Panc1 (cell line): Measurements from ENCODE around the gene SOBP. TPM values are rescaled to one million over a fixed set of nuclear protein-coding genes. Genes with fewer than 3 reads are reported as not detected.

Source experiments
- ATAC-seq: fragments of 200-7000 bp; cut with Tn5 transposase; 2 replicates; pipeline ENCODE4 v1.9.1; 2020; ENCODE audit warnings: mild to moderate bottlenecking, moderate library complexity
- BruUV-seq: library from RNA; stranded (reverse); fragments of 400-500 nt; replicated peaks from 2 replicates; lab custom pipeline; 2021; lab: Mats Ljungman, UMichigan
- CTCF ChIA-PET: fragments of 300-600 bp; sonication (Branson Sonifier 250); formaldehyde crosslinking; loops from one replicate; lab custom pipeline; 2022; ENCODE audit warnings: antibody characterized with exemption; lab: Charles Lee
- POLR2A ChIA-PET: fragments of 300-600 bp; sonication (Branson Sonifier 250); formaldehyde crosslinking; loops from one replicate; lab custom pipeline; 2022; ENCODE audit warnings: antibody characterized with exemption; lab: Charles Lee
- DNase-seq: peaks from one replicate; pipeline ENCODE4 v3.0.0-alpha.2; 2010; ENCODE audit warnings: low read depth, low spot score
- H3K27ac ChIP-seq: 2 replicates; pipeline ENCODE4 v1.5.1; 2011; ENCODE audit warnings: mild to moderate bottlenecking, low read length, inconsistent platforms
- H3K27me3 ChIP-seq: fragments of 200-500 bp; sonication (Bioruptor generic); 2 replicates; pipeline ENCODE4 v1.6.0; 2014; ENCODE audit warnings: low read length, inconsistent platforms; ENCODE audit not compliant: control insufficient read depth, insufficient read depth
- H3K36me3 ChIP-seq: fragments of 200-500 bp; sonication (Bioruptor generic); 2 replicates; pipeline ENCODE4 v1.5.1; 2014; ENCODE audit warnings: inconsistent platforms, mild to moderate bottlenecking, low read length, moderate library complexity; ENCODE audit not compliant: control insufficient read depth, insufficient read depth
- H3K4me1 ChIP-seq: 2 replicates; pipeline ENCODE4 v1.5.1; 2011; ENCODE audit warnings: inconsistent platforms, mild to moderate bottlenecking, low read length, moderate library complexity; ENCODE audit not compliant: control insufficient read depth, insufficient read depth
- H3K4me3 ChIP-seq, 2 experiments: 2 replicates each; pipeline ENCODE4 v1.5.1; 2011 to 2012; ENCODE audit warnings: low read depth in 2 of 2, low read length in 2 of 2, mild to moderate bottlenecking in 2 of 2, inconsistent platforms in 1 of 2, moderate library complexity in 1 of 2
- H3K9me3 ChIP-seq: fragments of 200-500 bp; sonication (Bioruptor generic); 2 replicates; pipeline ENCODE4 v1.5.1; 2014; ENCODE audit warnings: low read depth, mild to moderate bottlenecking, inconsistent platforms, low read length, moderate library complexity; ENCODE audit not compliant: control insufficient read depth, insufficient read depth
- POLR2AphosphoS5 ChIP-seq: IDR thresholded peaks from 2 replicates; pipeline ENCODE4 v1.6.1; 2012; ENCODE audit warnings: mild to moderate bottlenecking, low read depth, low read length, moderate library complexity
- SIN3A ChIP-seq: IDR thresholded peaks from 2 replicates; pipeline ENCODE4 v1.6.1; 2012; ENCODE audit warnings: low read depth, mild to moderate bottlenecking, low read length, moderate library complexity, borderline replicate concordance; ENCODE audit not compliant: insufficient read depth
- TCF7L2 ChIP-seq: IDR thresholded peaks from 2 replicates; pipeline ENCODE4 v1.6.1; 2011; ENCODE audit warnings: mild to moderate bottlenecking, low read depth, low read length, inconsistent platforms
- in situ Hi-C: cut with HindIII; loops from 2 replicates; pipeline ENCODE4 v1.10.0; 2016; ENCODE audit warnings: low sequenced_read_pairs, low pct_unique_long_range_greater_than_20kb
- intact Hi-C: fragments of 100-400 bp; cut with micrococcal nuclease; formaldehyde crosslinking; loops from one replicate; pipeline ENCODE4 v1.10.0; 2022; ENCODE audit not compliant: unreplicated experiment
- total RNA-seq: library from RNA; stranded (reverse); gene quantifications from one replicate; pipeline ENCODE4 v1.2.1, GENCODE V29; 2021; ENCODE audit not compliant: unreplicated experiment
- TF ChIP-seq, protein P1 (sequence below): fragments of 450-650 bp; IDR thresholded peaks from 2 replicates; pipeline ENCODE4 v1.5.1; 2017; ENCODE audit warnings: mild to moderate bottlenecking
- TF ChIP-seq, protein P2 (sequence below), 2 experiments: IDR thresholded peaks; 2 replicates each; pipeline ENCODE4 v1.6.1; 2011 to 2012; ENCODE audit warnings: low read depth in 2 of 2, control low read depth in 1 of 2, low read length in 1 of 2, mild to moderate bottlenecking in 1 of 2, moderate library complexity in 1 of 2; ENCODE audit not compliant: insufficient read depth in 1 of 2

The SOBP gene
- total RNA-seq, 1 experiment from 2014 or later = 9.0 TPM

DNA sequence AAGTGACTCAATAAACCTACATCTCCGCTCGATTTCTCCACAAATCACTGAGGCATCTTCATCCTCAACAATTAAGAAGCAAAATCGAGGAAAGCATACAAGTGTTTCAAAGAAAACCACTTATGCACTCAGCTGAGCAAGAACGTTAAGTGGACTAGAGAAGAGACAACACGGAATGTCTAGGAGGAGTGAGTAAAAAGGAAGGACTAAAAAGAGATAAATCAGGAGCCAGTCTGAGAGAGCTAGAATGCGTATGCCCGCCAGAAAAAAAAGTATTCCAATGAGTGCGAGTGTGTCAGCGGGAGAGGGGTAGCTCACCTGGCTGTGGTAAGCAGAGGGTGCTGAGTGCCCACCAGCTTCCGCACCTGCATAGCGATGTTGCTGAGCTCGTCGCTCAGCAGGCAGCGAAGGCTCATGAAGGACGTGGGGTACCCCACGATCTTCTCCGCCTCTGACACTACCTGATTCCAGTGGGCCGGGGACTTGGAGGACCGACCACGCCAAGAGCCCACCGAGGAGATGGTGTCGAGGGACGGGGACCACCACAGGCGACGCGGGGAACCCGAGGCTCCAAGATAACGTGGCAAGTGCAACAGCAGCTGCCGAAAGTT is 31.1 kb upstream of the SOBP start:
- Histone ChIP-seq H3K9me3 (no peaks in the 10 kb centered on the region), H3K4me1 (peaks cover 15% of the 10 kb centered on the region), H3K4me3 (peak overlapping the region; percentile 89 to 98), H3K27ac (peak overlapping the region; percentile 96), H3K27me3 (no peaks in the 10 kb centered on the region), H3K36me3 (no peaks in the 10 kb centered on the region)
- ATAC-seq (peak; percentile 34), DNase-seq (peak; percentile 4)
- no peak for TF ChIP-seq SIN3A
- TF ChIP-seq, protein P1, sequence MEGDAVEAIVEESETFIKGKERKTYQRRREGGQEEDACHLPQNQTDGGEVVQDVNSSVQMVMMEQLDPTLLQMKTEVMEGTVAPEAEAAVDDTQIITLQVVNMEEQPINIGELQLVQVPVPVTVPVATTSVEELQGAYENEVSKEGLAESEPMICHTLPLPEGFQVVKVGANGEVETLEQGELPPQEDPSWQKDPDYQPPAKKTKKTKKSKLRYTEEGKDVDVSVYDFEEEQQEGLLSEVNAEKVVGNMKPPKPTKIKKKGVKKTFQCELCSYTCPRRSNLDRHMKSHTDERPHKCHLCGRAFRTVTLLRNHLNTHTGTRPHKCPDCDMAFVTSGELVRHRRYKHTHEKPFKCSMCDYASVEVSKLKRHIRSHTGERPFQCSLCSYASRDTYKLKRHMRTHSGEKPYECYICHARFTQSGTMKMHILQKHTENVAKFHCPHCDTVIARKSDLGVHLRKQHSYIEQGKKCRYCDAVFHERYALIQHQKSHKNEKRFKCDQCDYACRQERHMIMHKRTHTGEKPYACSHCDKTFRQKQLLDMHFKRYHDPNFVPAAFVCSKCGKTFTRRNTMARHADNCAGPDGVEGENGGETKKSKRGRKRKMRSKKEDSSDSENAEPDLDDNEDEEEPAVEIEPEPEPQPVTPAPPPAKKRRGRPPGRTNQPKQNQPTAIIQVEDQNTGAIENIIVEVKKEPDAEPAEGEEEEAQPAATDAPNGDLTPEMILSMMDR = no peak
- TF ChIP-seq, protein P2, sequence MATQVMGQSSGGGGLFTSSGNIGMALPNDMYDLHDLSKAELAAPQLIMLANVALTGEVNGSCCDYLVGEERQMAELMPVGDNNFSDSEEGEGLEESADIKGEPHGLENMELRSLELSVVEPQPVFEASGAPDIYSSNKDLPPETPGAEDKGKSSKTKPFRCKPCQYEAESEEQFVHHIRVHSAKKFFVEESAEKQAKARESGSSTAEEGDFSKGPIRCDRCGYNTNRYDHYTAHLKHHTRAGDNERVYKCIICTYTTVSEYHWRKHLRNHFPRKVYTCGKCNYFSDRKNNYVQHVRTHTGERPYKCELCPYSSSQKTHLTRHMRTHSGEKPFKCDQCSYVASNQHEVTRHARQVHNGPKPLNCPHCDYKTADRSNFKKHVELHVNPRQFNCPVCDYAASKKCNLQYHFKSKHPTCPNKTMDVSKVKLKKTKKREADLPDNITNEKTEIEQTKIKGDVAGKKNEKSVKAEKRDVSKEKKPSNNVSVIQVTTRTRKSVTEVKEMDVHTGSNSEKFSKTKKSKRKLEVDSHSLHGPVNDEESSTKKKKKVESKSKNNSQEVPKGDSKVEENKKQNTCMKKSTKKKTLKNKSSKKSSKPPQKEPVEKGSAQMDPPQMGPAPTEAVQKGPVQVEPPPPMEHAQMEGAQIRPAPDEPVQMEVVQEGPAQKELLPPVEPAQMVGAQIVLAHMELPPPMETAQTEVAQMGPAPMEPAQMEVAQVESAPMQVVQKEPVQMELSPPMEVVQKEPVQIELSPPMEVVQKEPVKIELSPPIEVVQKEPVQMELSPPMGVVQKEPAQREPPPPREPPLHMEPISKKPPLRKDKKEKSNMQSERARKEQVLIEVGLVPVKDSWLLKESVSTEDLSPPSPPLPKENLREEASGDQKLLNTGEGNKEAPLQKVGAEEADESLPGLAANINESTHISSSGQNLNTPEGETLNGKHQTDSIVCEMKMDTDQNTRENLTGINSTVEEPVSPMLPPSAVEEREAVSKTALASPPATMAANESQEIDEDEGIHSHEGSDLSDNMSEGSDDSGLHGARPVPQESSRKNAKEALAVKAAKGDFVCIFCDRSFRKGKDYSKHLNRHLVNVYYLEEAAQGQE (IDR thresholded peaks at IDR 0.05; ENCODE audit: insufficient read depth in 1 of 2, low read depth in 2 of 2, low read length in 1 of 2) = no peak
- TF ChIP-seq POLR2AphosphoS5 = no peak
- TF ChIP-seq TCF7L2 = no peak
- TSS peak; percentile 63 for BruUV-seq
- in situ Hi-C loops = no loop called here
- POLR2A ChIA-PET = interaction anchor here (0.6 to 1.2 kb wide), 5 partner anchors 18 to 1732 kb away, joined by 3 to 8 read pairs (median 3); no protein-coding TSS in a partner anchor
- CTCF ChIA-PET = interaction anchor here (0.7 to 2.8 kb wide), 3 partner anchors 30 to 705 kb away, joined by 3 to 12 read pairs (median 4); no protein-coding TSS in a partner anchor
- intact Hi-C loops = no loop called here

DNA sequence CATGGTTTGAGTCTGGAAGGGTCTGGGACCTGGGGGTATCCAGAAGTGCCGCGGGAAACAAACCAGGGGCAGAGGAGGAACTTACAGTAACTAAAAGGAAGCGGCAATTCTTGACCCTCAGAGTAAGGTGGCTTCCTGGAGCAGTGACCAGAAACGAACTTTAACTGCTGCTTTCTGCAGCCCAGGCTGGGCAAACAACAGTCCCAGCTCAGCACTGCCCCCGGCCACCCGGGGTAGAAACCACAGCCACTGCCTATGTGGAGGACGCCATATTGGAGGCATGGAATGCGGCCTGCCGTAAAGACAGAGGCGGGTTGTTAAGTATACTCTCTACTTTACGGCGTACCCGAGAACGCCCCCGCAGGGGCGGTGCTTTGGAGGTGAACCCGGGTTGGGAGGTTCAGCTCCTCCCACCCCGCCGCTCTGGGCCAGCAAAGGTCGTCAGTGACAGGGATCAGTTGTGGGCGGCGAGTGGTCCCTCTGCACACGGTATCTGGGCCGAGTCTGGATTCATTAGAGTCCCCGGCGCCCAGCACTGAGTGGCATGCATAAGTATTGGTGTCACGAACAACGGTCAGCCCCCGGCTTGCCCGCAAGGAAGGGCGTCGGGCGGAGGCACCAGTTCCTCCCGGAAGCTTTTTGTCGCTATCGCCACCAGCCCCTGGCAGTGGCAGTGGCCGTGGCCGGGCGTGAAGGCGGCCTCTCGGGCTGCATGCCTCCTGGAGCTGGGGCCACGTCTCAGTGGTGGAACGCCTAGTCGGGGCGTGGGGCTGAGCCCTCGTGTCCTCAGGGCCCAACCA is 30.4 kb upstream of the SOBP start, which contains the start of gene PDSS2:
PDSS2 (minus strand) TSS at position 282 of the 800 bp plus-strand sequence; CDS start at position 3, 279 bp downstream.
- peak; percentile 98 for ATAC-seq
- peak; percentile 73 for TF ChIP-seq TCF7L2
- TF ChIP-seq, protein P1 = peak; percentile 84
- TF ChIP-seq, protein P2 (IDR thresholded peaks at IDR 0.05; ENCODE audit: insufficient read depth in 1 of 2, low read depth in 2 of 2, low read length in 1 of 2) = peak; percentile 35 to 53; a peak in 2 of 4 replicates
- peak; percentile 99 for TF ChIP-seq POLR2AphosphoS5
- TF ChIP-seq SIN3A = peak; percentile 89
- Histone ChIP-seq H3K4me3 (peak within 1 kb of the TSS; percentile 89 to 98), H3K4me1 (peaks cover 15% of the 10 kb centered on the region), H3K36me3 (no peaks in the 10 kb centered on the region), H3K27ac (peak within 1 kb of the TSS; percentile 96), H3K9me3 (no peaks in the 10 kb centered on the region), H3K27me3 (no peaks in the 10 kb centered on the region)
- peak; percentile 96 for DNase-seq
- intact Hi-C loops (no loop called here), in situ Hi-C loops (no loop called here)
- POLR2A ChIA-PET = interaction anchor here (0.6 to 1.2 kb wide), 4 partner anchors 98 to 1733 kb away, joined by 3 to 8 read pairs (median 5); no protein-coding TSS in a partner anchor
- BruUV-seq = TSS peak; percentile 92
- CTCF ChIA-PET = interaction anchor here (0.6 to 2.8 kb wide), 7 partner anchors 29 to 381 kb away, joined by 3 to 12 read pairs (median 5); no protein-coding TSS in a partner anchor
